GM23338 (cell line): ENCODE measurements around the gene CRACDL. TPM values are rescaled to one million over a fixed set of nuclear protein-coding genes. Genes with fewer than 3 reads are reported as not detected.

Source experiments
- ATAC-seq: fragments of 200-7000 bp; cut with Tn5 transposase; 3 replicates; pipeline ENCODE4 v1.9.1; 2020
- DNase-seq: peaks from one replicate; pipeline ENCODE4 v3.0.0-alpha.2; 2015; ENCODE audit warnings: low spot score
- H2AFZ ChIP-seq: fragments of 200-600 bp; sonication (generic); 2 replicates; pipeline ENCODE4 v1.8.0; 2016; ENCODE audit warnings: antibody characterized with exemption, mild to moderate bottlenecking, moderate library complexity
- H3F3A ChIP-seq: fragments of 200-600 bp; sonication (generic); replicated peaks from 2 replicates; pipeline ENCODE4 v1.8.0; 2017; ENCODE audit warnings: antibody characterized with exemption, mixed run types, low read depth
- H3K27ac ChIP-seq: fragments of 200-600 bp; sonication (generic); 2 replicates; pipeline ENCODE4 v1.6.1; 2016; ENCODE audit warnings: low read depth
- H3K27me3 ChIP-seq: fragments of 200-600 bp; sonication (generic); 2 replicates; pipeline ENCODE4 v1.8.0; 2016; ENCODE audit warnings: mild to moderate bottlenecking, mixed run types, moderate library complexity; ENCODE audit not compliant: insufficient read depth
- H3K36me3 ChIP-seq: fragments of 200-600 bp; sonication (generic); 2 replicates; pipeline ENCODE4 v1.8.0; 2016; ENCODE audit warnings: mild to moderate bottlenecking; ENCODE audit not compliant: insufficient read depth
- H3K4me1 ChIP-seq: fragments of 200-600 bp; sonication (generic); 2 replicates; pipeline ENCODE4 v1.8.0; 2016; ENCODE audit warnings: mild to moderate bottlenecking, moderate library complexity; ENCODE audit not compliant: insufficient read depth
- H3K4me2 ChIP-seq: fragments of 200-600 bp; sonication (generic); 2 replicates; pipeline ENCODE4 v1.7.1; 2017; ENCODE audit warnings: mixed run types
- H3K4me3 ChIP-seq: fragments of 200-600 bp; sonication (generic); 2 replicates; pipeline ENCODE4 v1.6.1; 2016; ENCODE audit warnings: mixed run types
- H3K79me2 ChIP-seq: fragments of 200-600 bp; sonication (generic); replicated peaks from 2 replicates; pipeline ENCODE4 v1.8.0; 2017; ENCODE audit warnings: mild to moderate bottlenecking; ENCODE audit not compliant: insufficient read depth
- H3K9me2 ChIP-seq: fragments of 200-600 bp; sonication (generic); 2 replicates; pipeline ENCODE4 v1.8.0; 2017; ENCODE audit not compliant: insufficient read depth
- H4K20me1 ChIP-seq: fragments of 200-600 bp; sonication (generic); replicated peaks from 2 replicates; pipeline ENCODE4 v1.8.0; 2017; ENCODE audit warnings: mild to moderate bottlenecking; ENCODE audit not compliant: insufficient read depth
- H3K27ac Mint-ChIP-seq: 2 replicates; pipeline ENCODE4 v1.8.0; 2020; ENCODE audit warnings: inconsistent platforms, mild to moderate bottlenecking, moderate library complexity, mixed read lengths
- H3K27me3 Mint-ChIP-seq: 3 replicates; pipeline ENCODE4 v1.8.0; 2022; ENCODE audit warnings: low read depth, mild to moderate bottlenecking, moderate library complexity, mixed read lengths, inconsistent platforms; ENCODE audit not compliant: insufficient read depth, poor library complexity
- H3K36me3 Mint-ChIP-seq: 3 replicates; pipeline ENCODE4 v1.8.0; 2021; ENCODE audit warnings: low read depth, mild to moderate bottlenecking, inconsistent platforms, moderate library complexity, mixed read lengths
- H3K4me1 Mint-ChIP-seq: 3 replicates; pipeline ENCODE4 v1.8.0; 2020; ENCODE audit warnings: mild to moderate bottlenecking, inconsistent platforms, mixed read lengths
- H3K4me3 Mint-ChIP-seq: 3 replicates; pipeline ENCODE4 v1.8.0; 2021; ENCODE audit warnings: moderate library complexity, mild to moderate bottlenecking, inconsistent platforms, mixed read lengths
- H3K9me3 Mint-ChIP-seq: 3 replicates; pipeline ENCODE4 v1.8.0; 2020; ENCODE audit warnings: moderate library complexity, mild to moderate bottlenecking, inconsistent platforms, mixed read lengths
- CREB1 ChIP-seq: fragments of 250-450 bp; sonication (Bioruptor Pico); IDR thresholded peaks from 2 replicates; pipeline ENCODE4 v1.5.0; 2020; ENCODE audit warnings: low read depth, mild to moderate bottlenecking, moderate library complexity
- EZH2phosphoT487 ChIP-seq: fragments of 200-600 bp; sonication (generic); IDR thresholded peaks from one replicate; pipeline ENCODE4 v1.8.1; 2018; ENCODE audit warnings: antibody characterized with exemption; ENCODE audit not compliant: unreplicated experiment
- JUNB ChIP-seq: IDR thresholded peaks from one replicate; pipeline ENCODE4 v1.6.1; 2016; ENCODE audit warnings: antibody characterized with exemption; ENCODE audit not compliant: unreplicated experiment
- NANOG ChIP-seq: IDR thresholded peaks from 2 replicates; pipeline ENCODE4 v1.6.1; 2016; ENCODE audit warnings: antibody characterized with exemption, borderline replicate concordance
- STAT1 ChIP-seq: IDR thresholded peaks from one replicate; pipeline ENCODE4 v1.6.1; 2016; ENCODE audit warnings: antibody characterized with exemption; ENCODE audit not compliant: unreplicated experiment
- polyA plus RNA-seq: library from polyadenylated mRNA; unstranded; fragments of >200 nt; fragmentation: Nextera tagmentation; extraction: Ambion mirVana; gene quantifications from 2 replicates; pipeline ENCODE4 v1.2.1, GENCODE V29; 2016
- total RNA-seq: library from RNA; depleted of rRNA; stranded (reverse); fragments of >200 nt; shearing (Covaris generic); gene quantifications from 2 replicates; pipeline ENCODE4 v1.2.3, GENCODE V29; 2014
- TF ChIP-seq, protein P1 (sequence below), 2 experiments: fragments of 200-600 bp in 1 of 2; sonication (generic) in 1 of 2; conservative IDR thresholded peaks; 2 replicates each; pipeline versions ENCODE4 v1.5.1 to v1.6.1; 2016 to 2017; ENCODE audit warnings: antibody characterized with exemption in 2 of 2, low read depth in 2 of 2, mild to moderate bottlenecking in 2 of 2, moderate library complexity in 1 of 2
- TF ChIP-seq, protein P2 (sequence below): fragments of 250-450 bp; sonication (Bioruptor Pico); IDR thresholded peaks from 2 replicates; pipeline ENCODE4 v1.5.0; 2020; ENCODE audit warnings: mild to moderate bottlenecking, moderate library complexity

Gene CRACDL
- total and polyA plus RNA-seq, 2 experiments from 2014 or later, result 0.14 to 0.16 TPM

GRCh38 chr2:98761267-98761781, 174.7 kb downstream of the CRACDL start (continued):
- TF ChIP-seq CREB1 (CRISPR knock-in tag), result no peak
- TF ChIP-seq, protein P1, sequence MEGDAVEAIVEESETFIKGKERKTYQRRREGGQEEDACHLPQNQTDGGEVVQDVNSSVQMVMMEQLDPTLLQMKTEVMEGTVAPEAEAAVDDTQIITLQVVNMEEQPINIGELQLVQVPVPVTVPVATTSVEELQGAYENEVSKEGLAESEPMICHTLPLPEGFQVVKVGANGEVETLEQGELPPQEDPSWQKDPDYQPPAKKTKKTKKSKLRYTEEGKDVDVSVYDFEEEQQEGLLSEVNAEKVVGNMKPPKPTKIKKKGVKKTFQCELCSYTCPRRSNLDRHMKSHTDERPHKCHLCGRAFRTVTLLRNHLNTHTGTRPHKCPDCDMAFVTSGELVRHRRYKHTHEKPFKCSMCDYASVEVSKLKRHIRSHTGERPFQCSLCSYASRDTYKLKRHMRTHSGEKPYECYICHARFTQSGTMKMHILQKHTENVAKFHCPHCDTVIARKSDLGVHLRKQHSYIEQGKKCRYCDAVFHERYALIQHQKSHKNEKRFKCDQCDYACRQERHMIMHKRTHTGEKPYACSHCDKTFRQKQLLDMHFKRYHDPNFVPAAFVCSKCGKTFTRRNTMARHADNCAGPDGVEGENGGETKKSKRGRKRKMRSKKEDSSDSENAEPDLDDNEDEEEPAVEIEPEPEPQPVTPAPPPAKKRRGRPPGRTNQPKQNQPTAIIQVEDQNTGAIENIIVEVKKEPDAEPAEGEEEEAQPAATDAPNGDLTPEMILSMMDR (conservative IDR thresholded peaks at IDR 0.05; ENCODE audit: low read depth in 2 of 2), result no peak
- TF ChIP-seq STAT1, result no peak
- no peak for TF ChIP-seq EZH2phosphoT487

DNA sequence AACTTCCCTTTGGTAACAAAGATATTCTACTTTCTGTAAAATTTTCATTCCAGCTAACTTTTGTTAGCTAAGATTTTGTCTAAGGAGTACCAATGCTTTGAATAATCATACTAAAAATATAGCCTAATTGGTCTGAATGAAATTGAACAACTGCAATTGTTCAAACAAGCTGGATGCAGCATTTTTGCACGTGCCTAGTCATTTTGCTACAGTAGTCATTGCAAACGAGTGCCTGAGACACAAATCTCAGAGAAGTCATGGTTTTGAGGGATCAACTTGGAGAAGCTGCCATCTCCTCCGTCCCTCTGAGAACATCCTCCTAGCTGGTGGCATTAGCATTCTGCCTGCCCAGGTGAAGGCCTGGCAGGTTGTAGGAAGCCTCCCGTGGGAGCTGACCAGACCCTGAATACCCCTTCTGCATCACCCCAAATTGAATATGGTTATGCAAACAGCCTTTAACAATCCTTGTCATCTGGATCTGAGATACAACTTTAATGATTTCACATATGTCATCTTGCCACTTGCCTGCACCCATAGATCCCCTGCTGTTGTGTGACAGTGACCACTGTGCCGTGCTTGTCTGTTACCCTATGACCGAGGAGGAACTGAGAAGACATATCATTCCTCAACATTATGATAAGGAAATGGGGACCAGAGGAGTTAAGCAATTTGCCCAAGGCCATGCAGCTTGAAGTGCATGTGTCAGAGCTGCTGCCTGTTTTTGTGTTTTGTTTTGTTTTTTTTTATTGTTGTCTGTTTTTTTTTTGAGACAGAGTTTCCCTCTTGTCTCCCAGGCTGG, 176.0 kb downstream of the CRACDL start:
- H3K27me3 Mint-ChIP-seq, result no peaks in the 10 kb centered on the region

More for the DNA sequence above, 176.0 kb downstream of the CRACDL start:
- no peak overlapping the region for H3K27ac Mint-ChIP-seq
- no peaks in the 10 kb centered on the region for H4K20me1 ChIP-seq
- H3K27ac ChIP-seq, result no peak overlapping the region
- H3K27me3 ChIP-seq, result no peaks in the 10 kb centered on the region
- no peaks in the 10 kb centered on the region for H3K9me2 ChIP-seq
- H3K36me3 ChIP-seq, result no peaks in the 10 kb centered on the region
- H3K4me1 Mint-ChIP-seq, result peaks cover 7% of the 10 kb centered on the region; the same call in 2 of the 3 replicates
- no peaks in the 10 kb centered on the region for H3K36me3 Mint-ChIP-seq
- no peak overlapping the region for H3K4me3 ChIP-seq
- H3K4me1 ChIP-seq, result no peaks in the 10 kb centered on the region
- no peak for ATAC-seq
- H3F3A ChIP-seq, result no peaks in the 10 kb centered on the region
- no peak overlapping the region for H3K4me3 Mint-ChIP-seq
- no peak for TF ChIP-seq EZH2phosphoT487
- TF ChIP-seq NANOG, result no peak
- no peak for TF ChIP-seq JUNB
- TF ChIP-seq, protein P2, sequence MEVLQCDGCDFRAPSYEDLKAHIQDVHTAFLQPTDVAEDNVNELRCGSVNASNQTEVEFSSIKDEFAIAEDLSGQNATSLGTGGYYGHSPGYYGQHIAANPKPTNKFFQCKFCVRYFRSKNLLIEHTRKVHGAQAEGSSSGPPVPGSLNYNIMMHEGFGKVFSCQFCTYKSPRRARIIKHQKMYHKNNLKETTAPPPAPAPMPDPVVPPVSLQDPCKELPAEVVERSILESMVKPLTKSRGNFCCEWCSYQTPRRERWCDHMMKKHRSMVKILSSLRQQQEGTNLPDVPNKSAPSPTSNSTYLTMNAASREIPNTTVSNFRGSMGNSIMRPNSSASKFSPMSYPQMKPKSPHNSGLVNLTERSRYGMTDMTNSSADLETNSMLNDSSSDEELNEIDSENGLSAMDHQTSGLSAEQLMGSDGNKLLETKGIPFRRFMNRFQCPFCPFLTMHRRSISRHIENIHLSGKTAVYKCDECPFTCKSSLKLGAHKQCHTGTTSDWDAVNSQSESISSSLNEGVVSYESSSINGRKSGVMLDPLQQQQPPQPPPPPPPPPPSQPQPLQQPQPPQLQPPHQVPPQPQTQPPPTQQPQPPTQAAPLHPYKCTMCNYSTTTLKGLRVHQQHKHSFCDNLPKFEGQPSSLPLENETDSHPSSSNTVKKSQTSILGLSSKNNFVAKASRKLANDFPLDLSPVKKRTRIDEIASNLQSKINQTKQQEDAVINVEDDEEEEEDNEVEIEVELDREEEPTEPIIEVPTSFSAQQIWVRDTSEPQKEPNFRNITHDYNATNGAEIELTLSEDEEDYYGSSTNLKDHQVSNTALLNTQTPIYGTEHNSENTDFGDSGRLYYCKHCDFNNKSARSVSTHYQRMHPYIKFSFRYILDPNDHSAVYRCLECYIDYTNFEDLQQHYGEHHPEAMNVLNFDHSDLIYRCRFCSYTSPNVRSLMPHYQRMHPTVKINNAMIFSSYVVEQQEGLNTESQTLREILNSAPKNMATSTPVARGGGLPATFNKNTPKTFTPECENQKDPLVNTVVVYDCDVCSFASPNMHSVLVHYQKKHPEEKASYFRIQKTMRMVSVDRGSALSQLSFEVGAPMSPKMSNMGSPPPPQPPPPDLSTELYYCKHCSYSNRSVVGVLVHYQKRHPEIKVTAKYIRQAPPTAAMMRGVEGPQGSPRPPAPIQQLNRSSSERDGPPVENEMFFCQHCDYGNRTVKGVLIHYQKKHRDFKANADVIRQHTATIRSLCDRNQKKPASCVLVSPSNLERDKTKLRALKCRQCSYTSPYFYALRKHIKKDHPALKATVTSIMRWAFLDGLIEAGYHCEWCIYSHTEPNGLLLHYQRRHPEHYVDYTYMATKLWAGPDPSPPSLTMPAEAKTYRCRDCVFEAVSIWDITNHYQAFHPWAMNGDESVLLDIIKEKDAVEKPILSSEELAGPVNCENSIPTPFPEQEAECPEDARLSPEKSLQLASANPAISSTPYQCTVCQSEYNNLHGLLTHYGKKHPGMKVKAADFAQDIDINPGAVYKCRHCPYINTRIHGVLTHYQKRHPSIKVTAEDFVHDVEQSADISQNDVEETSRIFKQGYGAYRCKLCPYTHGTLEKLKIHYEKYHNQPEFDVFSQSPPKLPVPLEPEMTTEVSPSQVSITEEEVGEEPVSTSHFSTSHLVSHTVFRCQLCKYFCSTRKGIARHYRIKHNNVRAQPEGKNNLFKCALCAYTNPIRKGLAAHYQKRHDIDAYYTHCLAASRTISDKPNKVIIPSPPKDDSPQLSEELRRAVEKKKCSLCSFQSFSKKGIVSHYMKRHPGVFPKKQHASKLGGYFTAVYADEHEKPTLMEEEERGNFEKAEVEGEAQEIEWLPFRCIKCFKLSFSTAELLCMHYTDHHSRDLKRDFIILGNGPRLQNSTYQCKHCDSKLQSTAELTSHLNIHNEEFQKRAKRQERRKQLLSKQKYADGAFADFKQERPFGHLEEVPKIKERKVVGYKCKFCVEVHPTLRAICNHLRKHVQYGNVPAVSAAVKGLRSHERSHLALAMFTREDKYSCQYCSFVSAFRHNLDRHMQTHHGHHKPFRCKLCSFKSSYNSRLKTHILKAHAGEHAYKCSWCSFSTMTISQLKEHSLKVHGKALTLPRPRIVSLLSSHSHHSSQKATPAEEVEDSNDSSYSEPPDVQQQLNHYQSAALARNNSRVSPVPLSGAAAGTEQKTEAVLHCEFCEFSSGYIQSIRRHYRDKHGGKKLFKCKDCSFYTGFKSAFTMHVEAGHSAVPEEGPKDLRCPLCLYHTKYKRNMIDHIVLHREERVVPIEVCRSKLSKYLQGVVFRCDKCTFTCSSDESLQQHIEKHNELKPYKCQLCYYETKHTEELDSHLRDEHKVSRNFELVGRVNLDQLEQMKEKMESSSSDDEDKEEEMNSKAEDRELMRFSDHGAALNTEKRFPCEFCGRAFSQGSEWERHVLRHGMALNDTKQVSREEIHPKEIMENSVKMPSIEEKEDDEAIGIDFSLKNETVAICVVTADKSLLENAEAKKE (CRISPR knock-in tag), result no peak
- no peak overlapping the region for H3K4me2 ChIP-seq
- no peak for DNase-seq
- 0 out of 2 replicates have a peak overlapping the region, but pooled peaks have one; percentile 52 for H2AFZ ChIP-seq
- no peaks in the 10 kb centered on the region for H3K79me2 ChIP-seq
- no peaks in the 10 kb centered on the region; the same call in 2 of the 3 replicates for H3K9me3 Mint-ChIP-seq
